SK-N-SH treated with all-trans-retinoic acid at 6 μM for 48 hours (cell line): Measurements from ENCODE around the gene FBXW4.
A peak's percentile ranks its signal among the peaks of the same experiment; 100 is the strongest.

Experiments used
- ATAC-seq: fragments of 200-7000 bp; cut with Tn5 transposase; 3 replicates; pipeline ENCODE4 v1.9.1; 2020; ENCODE audit warnings: mild to moderate bottlenecking, moderate library complexity
- ARNTL ChIP-seq: fragments of 450-650 bp; formaldehyde crosslinking; IDR thresholded peaks from 2 replicates; pipeline ENCODE4 v1.5.0; 2020; ENCODE audit warnings: low read depth, mild to moderate bottlenecking, moderate library complexity, borderline replicate concordance
- BACH2 ChIP-seq: fragments of 250-450 bp; sonication (Bioruptor Pico); IDR thresholded peaks from 2 replicates; pipeline ENCODE4 v1.9.0; 2021; ENCODE audit warnings: mild to moderate bottlenecking, borderline replicate concordance
- CSDC2 ChIP-seq: fragments of 250-450 bp; sonication (Bioruptor Pico); IDR thresholded peaks from 2 replicates; pipeline ENCODE4 v1.5.0; 2020; ENCODE audit warnings: mild to moderate bottlenecking, moderate library complexity
- ESRRG ChIP-seq: fragments of 250-450 bp; sonication (Bioruptor Pico); IDR thresholded peaks from 2 replicates; pipeline ENCODE4 v1.6.1; 2021; ENCODE audit warnings: mild to moderate bottlenecking
- GLIS3 ChIP-seq: fragments of 250-450 bp; sonication (Bioruptor Pico); IDR thresholded peaks from 2 replicates; pipeline ENCODE4 v1.5.0; 2020; ENCODE audit warnings: mild to moderate bottlenecking, moderate library complexity
- ISL1 ChIP-seq: fragments of 250-450 bp; sonication (Bioruptor Pico); IDR thresholded peaks from 2 replicates; pipeline ENCODE4 v2.1.2; 2022; ENCODE audit warnings: mild to moderate bottlenecking, moderate library complexity
- OSR1 ChIP-seq: fragments of 250-450 bp; sonication (Bioruptor Pico); IDR thresholded peaks from 2 replicates; pipeline ENCODE4 v1.8.0; 2022; ENCODE audit warnings: moderate library complexity, mild to moderate bottlenecking, inconsistent platforms
- PPARA ChIP-seq: fragments of 250-450 bp; sonication (Bioruptor Pico); IDR thresholded peaks from 2 replicates; pipeline ENCODE4 v1.5.0; 2020; ENCODE audit warnings: mild to moderate bottlenecking, borderline replicate concordance
- RARB ChIP-seq: fragments of 250-450 bp; sonication (Bioruptor Pico); IDR thresholded peaks from 2 replicates; pipeline ENCODE4 v1.8.0; 2021; ENCODE audit warnings: mild to moderate bottlenecking, moderate library complexity
- SNAI2 ChIP-seq: fragments of 250-450 bp; sonication (Bioruptor Pico); IDR thresholded peaks from 2 replicates; pipeline ENCODE4 v1.5.0; 2020; ENCODE audit warnings: mild to moderate bottlenecking, moderate library complexity
- TCF4 ChIP-seq: fragments of 250-450 bp; sonication (Bioruptor Pico); IDR thresholded peaks from 2 replicates; pipeline ENCODE4 v1.8.0; 2021; ENCODE audit warnings: mild to moderate bottlenecking, moderate library complexity, borderline replicate concordance
- ZC3H10 ChIP-seq: fragments of 250-450 bp; sonication (Bioruptor Pico); IDR thresholded peaks from 2 replicates; pipeline ENCODE4 v1.5.1; 2021; ENCODE audit warnings: mild to moderate bottlenecking, moderate library complexity
- ZFP3 ChIP-seq: fragments of 250-450 bp; sonication (Bioruptor Pico); IDR thresholded peaks from 2 replicates; pipeline ENCODE4 v1.5.0; 2020; ENCODE audit warnings: mild to moderate bottlenecking, moderate library complexity
- ZFP30 ChIP-seq: fragments of 450-650 bp; formaldehyde crosslinking; IDR thresholded peaks from 2 replicates; pipeline ENCODE4 v1.5.0; 2022; ENCODE audit warnings: mild to moderate bottlenecking, moderate library complexity
- ZNF565 ChIP-seq: fragments of 450-650 bp; formaldehyde crosslinking; conservative IDR thresholded peaks from 2 replicates; pipeline ENCODE4 v1.5.0; 2020; ENCODE audit warnings: low read depth, mild to moderate bottlenecking, moderate library complexity
- ZNF70 ChIP-seq: fragments of 450-650 bp; formaldehyde crosslinking; IDR thresholded peaks from 2 replicates; pipeline ENCODE4 v1.5.0; 2020; ENCODE audit warnings: mild to moderate bottlenecking, moderate library complexity
- ZNF8 ChIP-seq: fragments of 450-650 bp; formaldehyde crosslinking; IDR thresholded peaks from 2 replicates; pipeline ENCODE4 v1.5.0; 2020; ENCODE audit warnings: mild to moderate bottlenecking, moderate library complexity
- TF ChIP-seq, protein P1 (sequence below): fragments of 250-450 bp; sonication (Bioruptor Pico); IDR thresholded peaks from 2 replicates; pipeline ENCODE4 v1.5.0; 2020; ENCODE audit warnings: mild to moderate bottlenecking, moderate library complexity
- TF ChIP-seq, protein P2 (sequence below): fragments of 250-450 bp; sonication (Bioruptor Pico); IDR thresholded peaks from 2 replicates; pipeline ENCODE4 v1.5.1; 2020; ENCODE audit warnings: low read depth, mild to moderate bottlenecking, moderate library complexity

Gene FBXW4

DNA sequence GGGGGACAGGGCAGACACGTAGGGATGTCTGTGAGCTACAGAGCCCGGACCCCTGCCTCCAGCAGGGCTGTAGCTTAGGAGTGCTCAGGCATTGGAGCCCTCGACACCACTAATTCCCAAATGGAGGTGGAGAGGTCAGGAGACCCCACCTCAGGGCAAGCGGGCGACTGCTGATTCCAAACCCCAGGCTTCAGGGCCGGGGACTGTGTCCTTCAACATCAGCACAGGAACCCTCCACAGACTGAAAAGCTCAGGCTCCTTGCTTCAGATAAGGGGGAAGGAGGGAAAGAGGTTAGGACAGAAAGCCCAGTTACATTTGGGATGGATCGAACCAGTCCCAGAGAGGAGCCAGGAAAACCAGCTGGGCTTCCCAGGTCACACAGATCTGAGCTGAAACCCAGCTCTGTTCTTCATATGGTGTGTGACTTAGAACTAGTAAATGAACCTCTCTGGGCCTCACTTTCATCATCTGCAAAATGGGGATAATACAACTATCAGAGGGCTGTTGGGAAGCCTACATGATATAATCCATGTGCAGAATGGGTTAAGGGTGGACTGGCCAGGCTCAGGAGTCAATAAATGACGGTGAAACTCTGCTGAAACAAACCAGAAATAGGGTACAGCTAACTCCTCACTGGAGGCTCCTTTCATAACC, 123.6 kb downstream of the FBXW4 start:
- TF ChIP-seq RARB (CRISPR knock-in tag): no peak
- TF ChIP-seq ARNTL: no peak
- no peak for TF ChIP-seq BACH2 (CRISPR knock-in tag)

DNA sequence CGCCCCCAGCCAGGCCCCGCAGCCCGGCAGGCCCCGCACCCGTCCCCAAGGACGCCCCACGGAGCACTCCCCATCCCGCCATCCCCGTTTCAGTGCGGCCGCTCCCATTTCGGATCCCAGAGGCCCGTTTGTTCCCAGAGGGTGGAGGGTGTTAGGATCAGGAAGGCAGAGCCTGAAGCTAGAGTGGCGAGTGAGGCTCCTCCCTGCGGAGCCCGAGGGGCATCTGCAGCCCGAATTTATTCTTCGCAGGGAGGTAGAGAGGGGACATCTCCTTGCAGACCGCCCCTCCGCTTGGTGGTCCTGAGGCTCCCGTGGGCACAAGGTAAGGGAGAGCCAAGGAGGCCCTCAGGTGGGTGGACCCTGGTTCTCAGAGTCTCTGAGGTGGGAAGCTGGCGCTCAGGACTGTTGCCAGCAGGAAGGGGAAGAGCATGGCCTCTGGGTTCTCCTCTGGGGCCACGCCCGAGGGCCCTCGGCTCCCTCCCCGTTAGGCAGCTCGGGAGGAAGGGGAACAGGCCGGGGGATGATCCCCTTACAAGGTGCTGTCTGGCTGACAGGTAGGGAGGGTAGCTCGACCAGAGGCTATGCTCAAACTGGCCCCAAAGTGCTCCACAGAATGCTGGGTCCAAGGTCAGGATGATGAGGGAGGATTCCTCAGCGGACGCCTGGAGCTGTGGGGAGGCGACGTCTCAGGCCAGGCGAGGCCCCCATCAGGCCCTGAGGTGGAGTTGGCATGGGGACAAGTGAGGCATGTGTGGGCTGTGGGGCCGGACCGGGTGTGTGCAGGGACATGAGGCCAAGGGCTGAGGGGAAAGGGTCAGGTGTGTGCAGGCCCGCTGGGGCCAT, 124.3 kb downstream of the FBXW4 start:
- peak; percentile 54 for ATAC-seq
- no peak for TF ChIP-seq PPARA (CRISPR knock-in tag)
- TF ChIP-seq, protein P1, sequence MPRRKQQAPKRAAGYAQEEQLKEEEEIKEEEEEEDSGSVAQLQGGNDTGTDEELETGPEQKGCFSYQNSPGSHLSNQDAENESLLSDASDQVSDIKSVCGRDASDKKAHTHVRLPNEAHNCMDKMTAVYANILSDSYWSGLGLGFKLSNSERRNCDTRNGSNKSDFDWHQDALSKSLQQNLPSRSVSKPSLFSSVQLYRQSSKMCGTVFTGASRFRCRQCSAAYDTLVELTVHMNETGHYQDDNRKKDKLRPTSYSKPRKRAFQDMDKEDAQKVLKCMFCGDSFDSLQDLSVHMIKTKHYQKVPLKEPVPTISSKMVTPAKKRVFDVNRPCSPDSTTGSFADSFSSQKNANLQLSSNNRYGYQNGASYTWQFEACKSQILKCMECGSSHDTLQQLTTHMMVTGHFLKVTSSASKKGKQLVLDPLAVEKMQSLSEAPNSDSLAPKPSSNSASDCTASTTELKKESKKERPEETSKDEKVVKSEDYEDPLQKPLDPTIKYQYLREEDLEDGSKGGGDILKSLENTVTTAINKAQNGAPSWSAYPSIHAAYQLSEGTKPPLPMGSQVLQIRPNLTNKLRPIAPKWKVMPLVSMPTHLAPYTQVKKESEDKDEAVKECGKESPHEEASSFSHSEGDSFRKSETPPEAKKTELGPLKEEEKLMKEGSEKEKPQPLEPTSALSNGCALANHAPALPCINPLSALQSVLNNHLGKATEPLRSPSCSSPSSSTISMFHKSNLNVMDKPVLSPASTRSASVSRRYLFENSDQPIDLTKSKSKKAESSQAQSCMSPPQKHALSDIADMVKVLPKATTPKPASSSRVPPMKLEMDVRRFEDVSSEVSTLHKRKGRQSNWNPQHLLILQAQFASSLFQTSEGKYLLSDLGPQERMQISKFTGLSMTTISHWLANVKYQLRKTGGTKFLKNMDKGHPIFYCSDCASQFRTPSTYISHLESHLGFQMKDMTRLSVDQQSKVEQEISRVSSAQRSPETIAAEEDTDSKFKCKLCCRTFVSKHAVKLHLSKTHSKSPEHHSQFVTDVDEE (CRISPR knock-in tag): no peak
- TF ChIP-seq ARNTL: no peak
- no peak for TF ChIP-seq BACH2 (CRISPR knock-in tag)
- no peak for TF ChIP-seq ZNF8 (CRISPR knock-in tag)
- no peak for TF ChIP-seq ESRRG (CRISPR knock-in tag)
- TF ChIP-seq ZNF565 (CRISPR knock-in tag): no peak

More for the DNA sequence above, 123.6 kb downstream of the FBXW4 start:
- no peak for ATAC-seq

DNA sequence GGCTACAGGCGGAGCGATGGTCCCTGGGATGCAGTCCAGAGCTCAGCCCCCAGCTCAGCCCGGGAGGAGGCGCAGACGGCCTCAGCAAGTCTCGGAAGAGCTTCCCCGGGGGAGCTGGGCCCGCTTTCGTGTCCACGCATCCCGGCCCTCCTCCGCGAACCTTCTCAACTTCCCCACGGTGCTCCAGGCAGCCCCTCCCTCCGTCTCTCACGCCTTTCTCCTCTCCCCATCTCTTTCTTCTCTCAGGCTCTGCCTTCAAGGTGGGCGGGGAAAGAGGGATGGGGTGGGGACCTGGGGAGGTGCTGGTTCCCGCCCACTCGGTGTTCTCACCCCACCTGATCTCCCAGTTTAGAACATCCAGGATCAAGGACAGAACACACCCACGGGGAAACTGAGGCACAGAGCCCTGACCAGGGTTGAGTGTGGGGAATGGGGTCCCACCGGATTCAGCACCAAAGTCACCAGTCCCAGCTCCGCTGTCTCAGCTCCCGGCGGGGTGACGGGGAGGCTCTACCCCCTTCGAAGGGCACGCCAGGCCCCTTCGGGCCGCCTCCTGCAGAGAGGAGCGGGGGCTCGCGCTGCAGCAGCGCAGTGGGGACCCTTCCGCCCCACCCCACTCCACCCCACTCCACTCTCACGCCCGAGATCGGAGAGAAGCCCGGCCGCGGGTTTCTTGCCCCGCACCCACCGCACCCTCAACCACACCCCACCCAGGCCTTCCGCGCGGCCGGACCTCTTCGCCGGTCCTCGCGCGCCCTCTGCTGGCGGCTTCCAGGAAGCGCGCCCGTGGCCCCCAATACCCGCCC, 125.1 kb downstream of the FBXW4 start:
- peak; percentile 85 for ATAC-seq
- TF ChIP-seq BACH2 (CRISPR knock-in tag) (no peak), ARNTL (no peak), GLIS3 (CRISPR knock-in tag) (0 out of 2 replicates have a peak, but pooled peaks have one; percentile 45)
- TF ChIP-seq, protein P1 (CRISPR knock-in tag): no peak

DNA sequence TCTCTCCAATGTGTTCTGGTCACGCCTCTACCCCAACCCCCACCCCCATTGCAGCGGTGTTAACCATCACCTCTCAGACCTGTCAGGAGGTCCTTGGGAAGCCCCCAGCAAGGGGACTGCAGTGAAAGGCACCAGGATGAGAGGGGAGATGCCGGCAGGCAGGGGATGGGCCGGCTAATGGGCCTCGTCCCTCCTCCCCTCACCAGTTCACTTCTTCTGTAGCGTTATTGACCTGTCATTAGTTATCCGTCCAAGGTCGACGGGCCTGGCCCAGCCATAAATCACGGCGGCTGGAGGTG, 125.7 kb downstream of the FBXW4 start:
- ATAC-seq: no peak
- TF ChIP-seq GLIS3 (CRISPR knock-in tag): no peak
- no peak for TF ChIP-seq ZNF8 (CRISPR knock-in tag)
- TF ChIP-seq ZFP3 (CRISPR knock-in tag): no peak
- no peak for TF ChIP-seq ZFP30 (CRISPR knock-in tag)
- no peak for TF ChIP-seq OSR1
- TF ChIP-seq CSDC2 (CRISPR knock-in tag): no peak

DNA sequence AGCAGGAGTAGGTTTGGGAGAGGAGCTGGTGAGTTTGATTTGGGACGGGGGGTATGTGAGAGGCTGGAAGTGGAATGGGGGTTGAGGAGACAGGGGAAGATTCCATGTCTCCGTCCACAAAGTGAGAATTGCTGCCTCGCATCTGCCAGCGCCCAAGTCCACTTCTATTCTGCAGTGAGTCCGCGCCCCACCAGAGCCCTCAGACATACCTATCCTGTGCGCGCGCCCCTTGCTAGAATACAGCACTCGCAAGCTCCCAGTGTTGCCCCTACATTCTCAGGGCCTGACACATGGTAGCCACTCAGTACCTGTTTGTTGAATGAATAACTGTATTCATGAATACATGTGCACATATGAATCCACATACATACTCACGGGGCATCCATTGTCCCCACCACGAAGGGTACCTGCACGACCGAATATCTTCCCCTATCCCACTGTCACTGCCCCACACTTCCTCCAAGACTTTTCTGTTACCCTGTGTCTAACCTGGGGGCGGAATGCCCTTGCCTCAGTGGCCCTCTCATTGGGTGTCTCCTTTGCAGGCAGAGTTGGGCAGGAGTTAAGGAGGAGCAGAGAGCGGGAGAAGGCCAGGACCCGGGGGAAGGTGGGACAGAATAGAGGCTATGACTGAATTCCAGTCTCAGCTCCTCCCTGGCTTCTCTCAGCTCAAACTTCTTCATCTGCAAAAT, 126.8 kb downstream of the FBXW4 start:
- TF ChIP-seq ARNTL (no peak), OSR1 (no peak), PPARA (CRISPR knock-in tag) (no peak), ESRRG (CRISPR knock-in tag) (no peak)
- no peak for ATAC-seq

DNA sequence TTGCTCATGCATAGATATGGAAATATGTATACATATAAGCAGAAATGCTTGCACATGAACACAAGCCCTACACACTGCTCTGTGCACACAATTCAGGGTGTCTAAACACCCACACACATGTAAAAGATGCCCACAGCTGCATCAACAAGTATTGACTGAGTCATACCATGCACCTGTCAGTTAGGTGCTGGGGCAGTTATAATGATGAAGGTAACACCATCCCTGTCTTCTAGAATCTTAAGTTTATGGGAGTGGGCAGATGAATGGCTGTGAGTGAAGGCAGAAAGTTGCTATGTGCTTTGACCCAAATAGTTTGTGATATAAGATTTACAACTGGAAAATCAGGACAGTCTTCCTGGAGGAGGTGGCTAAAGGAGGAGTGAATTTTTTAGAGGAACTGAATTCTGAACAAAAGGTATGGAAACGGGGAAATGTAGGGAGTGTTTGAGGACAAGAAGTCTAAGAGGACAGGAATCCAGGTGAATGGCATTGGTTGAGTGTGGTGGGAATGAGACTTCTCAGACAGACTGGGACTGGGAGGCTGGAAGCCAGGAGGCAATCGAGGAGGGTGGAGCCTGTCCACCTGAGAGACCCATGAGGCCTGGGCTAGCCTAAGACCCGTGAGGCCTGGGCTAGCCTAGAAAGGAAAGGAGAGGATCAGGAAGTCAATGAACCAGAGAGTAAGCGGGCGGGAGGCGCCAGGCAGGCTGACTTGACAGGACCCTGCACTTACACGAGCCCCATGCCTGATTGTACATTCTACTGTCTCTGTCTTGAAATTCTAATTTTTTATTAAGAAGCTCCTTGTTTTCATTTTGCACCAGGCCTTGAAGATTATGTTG, 127.6 kb downstream of the FBXW4 start:
- no peak for ATAC-seq
- TF ChIP-seq, protein P2, sequence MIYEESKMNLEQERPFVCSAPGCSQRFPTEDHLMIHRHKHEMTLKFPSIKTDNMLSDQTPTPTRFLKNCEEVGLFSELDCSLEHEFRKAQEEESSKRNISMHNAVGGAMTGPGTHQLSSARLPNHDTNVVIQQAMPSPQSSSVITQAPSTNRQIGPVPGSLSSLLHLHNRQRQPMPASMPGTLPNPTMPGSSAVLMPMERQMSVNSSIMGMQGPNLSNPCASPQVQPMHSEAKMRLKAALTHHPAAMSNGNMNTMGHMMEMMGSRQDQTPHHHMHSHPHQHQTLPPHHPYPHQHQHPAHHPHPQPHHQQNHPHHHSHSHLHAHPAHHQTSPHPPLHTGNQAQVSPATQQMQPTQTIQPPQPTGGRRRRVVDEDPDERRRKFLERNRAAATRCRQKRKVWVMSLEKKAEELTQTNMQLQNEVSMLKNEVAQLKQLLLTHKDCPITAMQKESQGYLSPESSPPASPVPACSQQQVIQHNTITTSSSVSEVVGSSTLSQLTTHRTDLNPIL (CRISPR knock-in tag): no peak
- TF ChIP-seq SNAI2 (CRISPR knock-in tag) (no peak), TCF4 (CRISPR knock-in tag) (no peak), ESRRG (CRISPR knock-in tag) (no peak), ZFP3 (CRISPR knock-in tag) (no peak), ISL1 (CRISPR knock-in tag) (no peak), CSDC2 (CRISPR knock-in tag) (no peak), OSR1 (no peak), ZNF70 (CRISPR knock-in tag) (no peak), BACH2 (CRISPR knock-in tag) (no peak), ZC3H10 (no peak)
